ENCODE results near the gene ADAMTS19.
"Not testable (repeated sequence)": the region's sequence is repeated elsewhere in the genome, so short reads cannot be mapped to it uniquely, and the experiment has no call there.

Gene ADAMTS19, protein sequence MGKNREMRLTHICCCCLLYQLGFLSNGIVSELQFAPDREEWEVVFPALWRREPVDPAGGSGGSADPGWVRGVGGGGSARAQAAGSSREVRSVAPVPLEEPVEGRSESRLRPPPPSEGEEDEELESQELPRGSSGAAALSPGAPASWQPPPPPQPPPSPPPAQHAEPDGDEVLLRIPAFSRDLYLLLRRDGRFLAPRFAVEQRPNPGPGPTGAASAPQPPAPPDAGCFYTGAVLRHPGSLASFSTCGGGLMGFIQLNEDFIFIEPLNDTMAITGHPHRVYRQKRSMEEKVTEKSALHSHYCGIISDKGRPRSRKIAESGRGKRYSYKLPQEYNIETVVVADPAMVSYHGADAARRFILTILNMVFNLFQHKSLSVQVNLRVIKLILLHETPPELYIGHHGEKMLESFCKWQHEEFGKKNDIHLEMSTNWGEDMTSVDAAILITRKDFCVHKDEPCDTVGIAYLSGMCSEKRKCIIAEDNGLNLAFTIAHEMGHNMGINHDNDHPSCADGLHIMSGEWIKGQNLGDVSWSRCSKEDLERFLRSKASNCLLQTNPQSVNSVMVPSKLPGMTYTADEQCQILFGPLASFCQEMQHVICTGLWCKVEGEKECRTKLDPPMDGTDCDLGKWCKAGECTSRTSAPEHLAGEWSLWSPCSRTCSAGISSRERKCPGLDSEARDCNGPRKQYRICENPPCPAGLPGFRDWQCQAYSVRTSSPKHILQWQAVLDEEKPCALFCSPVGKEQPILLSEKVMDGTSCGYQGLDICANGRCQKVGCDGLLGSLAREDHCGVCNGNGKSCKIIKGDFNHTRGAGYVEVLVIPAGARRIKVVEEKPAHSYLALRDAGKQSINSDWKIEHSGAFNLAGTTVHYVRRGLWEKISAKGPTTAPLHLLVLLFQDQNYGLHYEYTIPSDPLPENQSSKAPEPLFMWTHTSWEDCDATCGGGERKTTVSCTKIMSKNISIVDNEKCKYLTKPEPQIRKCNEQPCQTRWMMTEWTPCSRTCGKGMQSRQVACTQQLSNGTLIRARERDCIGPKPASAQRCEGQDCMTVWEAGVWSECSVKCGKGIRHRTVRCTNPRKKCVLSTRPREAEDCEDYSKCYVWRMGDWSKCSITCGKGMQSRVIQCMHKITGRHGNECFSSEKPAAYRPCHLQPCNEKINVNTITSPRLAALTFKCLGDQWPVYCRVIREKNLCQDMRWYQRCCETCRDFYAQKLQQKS

DNA sequence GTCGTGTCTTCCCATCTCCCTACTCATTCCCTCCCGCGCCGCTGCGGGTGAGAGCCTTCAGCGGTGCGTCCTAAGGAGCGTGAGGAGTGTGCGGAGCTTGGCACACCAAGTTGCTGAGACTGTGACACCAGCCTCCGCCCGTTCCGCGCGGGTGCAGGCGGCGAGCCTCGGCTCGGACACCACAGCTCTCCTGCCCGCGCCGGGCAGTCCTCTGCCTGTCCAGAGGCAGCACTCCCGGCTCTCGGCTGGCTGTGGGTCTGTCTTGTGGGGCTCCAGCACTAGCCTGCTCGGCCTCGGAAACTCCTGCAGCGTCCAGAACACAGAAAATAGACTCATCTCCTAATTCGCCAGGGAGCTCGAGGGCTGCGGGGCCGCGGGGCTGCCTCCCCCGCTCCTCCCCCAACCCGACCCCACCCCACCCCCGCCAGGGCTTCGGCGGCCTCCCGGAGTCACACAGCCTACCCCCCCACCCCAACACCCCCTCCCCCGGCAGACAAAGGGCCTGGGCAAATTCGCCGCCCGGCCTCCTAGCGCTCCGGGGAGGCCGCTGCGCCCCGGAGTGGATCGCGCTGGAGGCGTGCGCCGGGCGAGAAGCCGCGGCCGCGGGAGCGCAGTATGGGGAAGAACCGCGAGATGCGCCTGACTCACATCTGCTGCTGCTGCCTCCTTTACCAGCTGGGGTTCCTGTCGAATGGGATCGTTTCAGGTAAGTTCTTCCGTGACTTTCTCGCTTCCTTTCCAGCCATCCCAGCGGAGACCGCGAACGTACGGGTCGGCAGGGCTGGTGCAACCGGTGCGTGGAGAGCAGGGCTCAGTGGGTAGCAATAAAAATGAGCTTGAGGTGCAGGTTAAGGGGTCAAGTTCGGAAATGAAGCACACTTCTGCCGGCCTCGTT is at the start of gene ADAMTS19:
TSS of gene ADAMTS19 (plus strand) at position 522 of the 895 bp plus-strand sequence. CDS start at position 616, 94 bp downstream.
- no peak for DNase-seq

DNA sequence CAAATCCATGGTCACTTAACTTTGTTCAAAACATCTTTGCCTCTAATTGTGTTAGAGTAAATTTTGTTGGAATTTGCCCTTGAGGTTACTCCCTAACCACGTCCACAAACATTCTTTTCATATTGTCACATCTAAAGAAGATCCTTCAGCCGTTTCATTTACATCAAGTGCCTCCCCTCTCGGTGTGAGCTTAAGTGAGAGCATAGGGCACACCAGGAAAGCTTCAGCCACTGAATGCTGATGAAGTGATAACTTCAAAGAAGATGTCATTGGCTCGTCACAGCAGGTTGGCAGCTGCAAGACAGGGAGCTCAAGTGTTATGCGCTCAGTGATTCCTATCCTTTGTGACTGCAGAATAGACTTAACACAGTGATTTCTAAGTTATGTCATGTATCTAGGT is 49.6 kb upstream of the ADAMTS19 start:
- DNase-seq: no peak

DNA sequence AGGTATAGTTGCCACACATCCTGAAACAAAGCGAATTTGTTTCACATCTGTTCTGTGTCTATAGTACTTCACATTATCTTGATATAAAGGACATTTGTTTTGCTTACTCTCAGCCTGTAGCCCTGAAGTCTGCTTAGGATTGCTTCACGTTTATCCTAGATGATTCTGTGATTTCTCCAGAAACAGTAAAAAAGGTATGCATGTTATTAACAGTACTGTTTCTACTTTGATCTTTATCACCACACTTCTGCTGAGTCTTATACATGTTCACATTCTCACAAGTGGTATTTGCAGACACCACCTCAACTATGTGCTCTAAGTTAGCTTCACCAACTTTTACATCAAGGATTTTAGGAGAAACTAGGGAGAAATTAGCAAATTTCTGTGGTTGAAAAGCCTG is 47.4 kb upstream of the ADAMTS19 start:
- DNase-seq: no peak

DNA sequence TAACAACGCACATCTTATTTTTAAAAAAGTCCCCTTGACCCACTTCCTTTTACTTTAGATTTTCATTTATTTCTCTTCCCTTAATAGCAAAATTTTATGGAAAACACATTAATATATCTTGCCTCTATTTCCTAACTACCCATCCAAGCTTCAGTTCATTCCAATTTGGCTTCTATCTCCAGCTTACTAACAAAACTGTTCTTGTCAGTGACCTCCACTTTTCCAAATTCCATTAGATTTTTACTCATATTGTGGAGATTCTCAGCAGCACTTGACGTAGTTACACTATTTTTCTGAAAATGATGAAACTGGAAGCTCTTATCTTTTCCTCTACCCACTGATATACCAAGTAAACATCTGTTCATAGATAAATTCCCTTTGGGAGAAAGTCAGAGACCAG is 46.5 kb upstream of the ADAMTS19 start:
- no peak for DNase-seq

DNA sequence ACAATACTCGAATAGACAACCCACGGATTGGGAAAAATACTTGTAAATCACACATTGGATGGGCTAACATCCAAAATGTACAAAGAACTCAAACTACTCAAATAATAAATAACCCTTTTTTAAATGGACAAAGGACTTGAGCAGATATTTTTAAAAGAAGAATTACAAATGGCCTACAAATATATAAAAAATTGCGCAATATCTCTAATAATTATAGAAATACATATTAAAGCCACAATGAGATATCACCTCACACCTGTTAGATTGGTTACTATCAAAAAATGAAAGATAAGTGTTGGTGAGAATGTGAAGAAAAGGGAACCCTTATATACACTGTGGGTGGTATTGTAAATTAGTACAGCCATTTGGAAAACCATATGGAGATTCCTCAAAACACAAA is 40.8 kb upstream of the ADAMTS19 start:
- no peak for DNase-seq

DNA sequence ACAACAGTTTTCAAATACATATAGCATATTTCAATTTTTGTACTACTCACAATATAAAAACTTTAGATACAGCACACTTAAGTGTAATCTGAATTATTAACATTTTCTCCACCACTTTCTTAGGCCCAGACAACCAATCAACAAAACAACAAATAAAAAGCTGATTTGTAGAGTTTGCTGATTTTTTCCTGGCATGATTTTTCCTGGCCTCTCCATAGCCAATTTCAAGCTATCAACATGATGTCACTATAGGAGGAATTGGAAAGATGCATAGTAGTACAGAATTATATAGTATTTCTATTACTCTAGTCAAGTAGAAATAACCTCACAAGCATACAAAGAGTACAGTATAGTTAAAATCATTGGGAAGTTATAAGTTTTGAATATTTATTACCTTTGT is 35.1 kb upstream of the ADAMTS19 start:
- DNase-seq: no peak

DNA sequence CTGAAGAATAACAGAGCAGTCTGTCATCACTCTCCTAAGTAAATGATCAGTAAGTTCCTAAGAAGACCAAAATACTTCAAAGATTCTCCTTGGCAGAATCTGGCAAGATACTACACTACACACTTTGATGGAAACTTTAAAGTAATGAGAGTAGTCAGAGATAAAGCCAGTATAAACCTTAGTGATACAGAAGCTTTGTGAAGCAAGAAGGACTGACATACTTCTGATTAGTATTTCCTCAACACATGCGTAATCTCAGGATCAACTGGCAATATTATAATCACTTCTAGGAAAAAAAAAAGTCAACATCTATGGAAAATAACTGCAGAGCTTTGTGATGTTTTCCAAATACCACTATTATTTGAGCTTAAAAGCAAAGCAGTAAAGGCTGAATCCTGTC is 34.0 kb upstream of the ADAMTS19 start:
- no peak for DNase-seq

DNA sequence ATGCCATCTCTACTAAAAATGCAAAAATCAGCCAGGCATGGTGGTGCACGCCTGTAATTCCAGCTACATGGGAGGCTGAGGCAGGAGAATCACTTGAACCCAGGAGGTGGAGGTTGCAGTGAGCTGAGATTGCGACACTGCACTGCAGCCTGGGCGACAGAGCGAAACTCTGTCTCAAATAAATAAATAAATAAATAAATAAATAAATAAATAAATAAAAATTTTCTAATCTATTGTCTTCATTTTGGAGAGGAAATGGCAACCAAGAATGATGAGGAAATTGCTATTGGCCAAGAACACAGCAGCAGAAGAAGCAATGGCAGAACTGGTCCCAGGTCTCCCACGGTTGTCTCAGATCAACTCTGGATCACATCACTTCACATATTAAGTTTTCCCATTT is 31.5 kb upstream of the ADAMTS19 start:
- DNase-seq: not testable (repeated sequence)

DNA sequence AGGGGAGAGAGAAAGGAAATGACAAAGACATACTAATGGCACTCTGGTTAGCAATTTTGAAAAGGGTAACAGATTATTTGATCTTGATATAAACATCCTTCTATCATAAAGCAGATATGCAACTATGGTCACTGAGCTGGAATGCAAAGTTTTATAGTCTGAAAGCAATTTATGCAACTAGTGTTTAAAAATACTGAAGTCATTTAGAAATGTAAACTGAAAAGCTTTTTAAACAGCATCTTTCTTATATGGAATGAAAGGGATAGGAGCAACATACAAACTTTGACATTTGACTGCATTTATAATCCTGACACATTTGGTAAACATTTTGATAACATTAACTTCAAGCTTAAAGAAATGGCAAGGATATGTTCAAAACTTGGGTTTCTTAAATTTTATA is 28.7 kb upstream of the ADAMTS19 start:
- DNase-seq: no peak

DNA sequence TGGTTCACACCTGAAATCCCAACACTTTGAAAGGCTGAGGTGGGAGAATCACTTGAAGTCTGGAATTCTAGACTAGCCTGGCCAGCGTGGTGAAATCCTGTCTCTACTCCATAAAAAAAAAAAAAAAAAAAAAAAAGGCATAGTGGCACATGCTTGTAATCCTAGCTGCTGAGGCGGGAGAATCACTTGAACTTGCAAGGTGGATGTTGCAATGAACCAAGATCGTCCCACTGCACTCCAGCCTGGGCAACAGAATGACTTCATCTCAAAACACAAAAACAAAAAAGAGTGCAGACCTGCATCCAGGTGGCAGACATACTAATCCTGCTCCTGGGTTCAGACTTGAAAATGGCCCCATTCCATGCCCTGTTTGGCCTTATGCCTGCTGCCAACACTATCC is 21.8 kb upstream of the ADAMTS19 start:
- no peak for DNase-seq

DNA sequence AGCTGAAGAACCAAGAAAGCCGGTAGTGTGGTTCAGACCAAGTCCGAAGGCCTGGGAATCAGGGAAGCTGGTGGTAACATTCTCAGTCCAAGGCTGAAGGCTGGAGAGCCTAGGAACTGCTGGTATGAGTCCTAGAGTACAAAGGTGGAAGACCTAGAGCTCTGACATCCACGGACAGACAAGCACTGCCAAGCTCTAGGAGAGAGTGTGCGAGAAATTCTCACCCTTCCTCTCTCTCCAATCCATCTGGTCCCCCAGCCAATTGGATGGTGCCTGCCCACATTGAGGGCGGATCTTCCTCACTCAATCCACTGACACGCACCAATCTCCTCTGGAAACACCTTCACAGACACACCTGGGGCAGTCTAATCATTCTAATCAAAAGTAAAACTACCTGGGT is 19.7 kb upstream of the ADAMTS19 start:
- no peak for DNase-seq

DNA sequence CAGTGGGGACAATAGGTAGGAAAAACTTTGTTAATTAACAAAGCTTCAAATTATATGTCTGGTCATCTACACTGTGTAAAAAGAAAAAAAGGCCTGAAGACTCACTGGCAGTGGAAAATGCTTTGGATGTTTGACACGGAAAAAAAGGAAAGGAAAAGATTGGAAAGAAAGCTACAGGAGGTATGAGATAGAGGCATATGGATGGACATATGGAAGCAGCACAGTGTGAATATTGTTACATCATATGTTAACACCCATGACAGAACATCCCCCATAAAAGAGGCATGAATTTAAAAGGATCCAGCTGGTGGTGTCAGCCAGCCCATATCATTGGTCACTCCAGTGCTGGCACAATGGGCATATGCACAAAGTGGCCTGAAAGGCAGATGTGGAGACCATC is 19.0 kb upstream of the ADAMTS19 start:
- no peak for DNase-seq

DNA sequence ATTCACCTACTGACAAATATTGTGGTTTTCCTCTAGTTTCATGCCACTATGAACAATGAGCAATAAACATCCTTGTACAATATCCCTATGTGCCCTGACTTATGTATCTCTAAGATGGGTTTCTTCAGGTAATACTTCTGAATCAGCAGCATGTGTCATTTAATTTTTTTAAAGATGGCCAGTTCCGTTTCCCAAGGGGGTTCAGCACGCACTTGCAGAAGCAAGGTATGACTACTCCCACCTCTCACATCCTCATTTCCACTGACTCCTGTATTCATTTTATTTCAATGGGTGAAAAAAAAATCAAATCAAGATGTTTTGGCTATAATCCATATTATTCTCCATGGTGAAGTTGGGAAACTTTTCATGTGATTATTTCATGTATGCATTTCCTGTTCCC is 14.7 kb upstream of the ADAMTS19 start:
- DNase-seq: no peak

DNA sequence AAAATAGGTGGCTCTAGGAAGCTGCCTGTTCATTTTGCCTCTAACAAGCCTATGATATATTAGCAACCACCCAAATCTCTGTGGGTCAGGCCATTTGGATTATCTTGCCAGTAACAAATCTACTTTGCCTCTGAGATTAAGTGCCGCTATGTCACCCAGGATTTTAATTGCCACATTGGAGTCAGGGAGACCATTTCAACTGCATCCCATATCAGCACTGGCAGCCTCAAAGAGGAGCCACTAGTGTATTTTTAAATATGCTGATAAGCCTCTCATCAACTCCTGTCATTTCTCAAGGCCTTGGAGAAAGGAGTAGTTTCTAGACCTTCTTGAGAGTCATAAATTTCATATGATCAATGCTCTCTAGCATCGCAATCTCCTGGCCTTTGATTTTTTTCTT is 12.1 kb upstream of the ADAMTS19 start:
- DNase-seq: no peak

DNA sequence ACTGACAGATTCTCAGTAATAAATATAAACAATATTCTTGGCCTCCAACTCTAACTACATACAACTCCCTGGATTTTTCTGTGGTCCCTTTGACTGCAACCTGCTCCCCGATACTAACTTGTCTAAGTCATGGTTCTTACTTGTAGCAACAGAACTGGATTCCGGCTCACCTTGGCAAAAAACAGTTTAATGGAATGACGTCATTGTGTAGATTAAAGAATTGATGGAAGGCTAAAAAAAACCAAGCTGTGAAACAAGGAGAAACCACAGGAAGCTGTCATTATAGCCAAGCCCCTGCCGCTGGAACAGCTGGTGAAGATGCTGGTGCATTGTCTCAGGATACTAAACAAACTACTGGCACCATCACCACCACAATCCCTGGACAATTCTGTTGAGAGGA is 11.4 kb upstream of the ADAMTS19 start:
- DNase-seq: no peak

DNA sequence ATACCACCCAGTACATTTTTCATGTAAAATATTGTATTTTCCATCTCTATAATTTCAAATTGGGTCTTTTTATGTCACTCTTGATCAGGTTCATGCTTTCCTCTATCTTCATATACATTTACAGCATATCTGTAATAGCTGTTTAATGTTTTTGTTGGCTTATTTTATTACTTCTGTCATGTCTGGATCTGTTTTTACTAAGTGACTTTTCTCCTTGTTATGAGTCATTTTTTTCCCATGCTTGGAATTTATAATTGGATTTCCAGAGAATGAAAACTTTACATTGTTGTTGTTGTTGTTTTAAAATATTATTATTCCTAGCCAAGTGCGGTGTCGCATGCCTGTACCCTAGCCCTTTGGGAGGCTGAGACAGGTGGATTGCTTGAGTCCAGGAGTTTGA is 5.6 kb upstream of the ADAMTS19 start:
- no peak for DNase-seq

DNA sequence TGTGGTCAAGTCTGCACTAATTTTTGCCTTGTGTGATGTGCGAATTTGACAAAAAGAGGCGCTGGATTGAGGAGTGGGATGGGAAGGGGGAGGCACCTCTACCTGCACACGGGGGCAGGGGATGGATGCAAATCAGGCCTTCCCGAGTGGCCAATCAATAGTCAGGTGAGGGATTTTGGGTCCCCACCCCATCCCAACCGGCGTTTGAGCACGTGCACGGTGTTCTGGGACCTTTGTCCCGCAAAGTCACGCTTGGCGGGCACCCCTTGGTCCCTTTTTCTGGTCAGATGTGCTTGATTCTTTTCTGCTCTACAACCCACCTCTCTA is 685 bp upstream of the ADAMTS19 start:
- DNase-seq: no peak

DNA sequence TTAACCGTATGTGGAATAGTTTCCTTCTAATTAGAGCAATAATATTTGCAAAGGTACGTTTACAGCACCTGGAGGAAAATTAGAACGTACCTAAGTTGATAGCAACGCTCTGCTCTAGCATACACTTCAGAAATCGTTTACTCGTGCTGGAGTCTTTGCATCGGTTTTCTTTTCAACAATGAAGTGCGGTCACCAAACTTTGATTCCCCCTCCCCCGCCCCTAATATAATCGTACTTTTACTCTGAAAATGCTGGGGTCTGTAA is 506 bp downstream of the ADAMTS19 start:
- DNase-seq: no peak

DNA sequence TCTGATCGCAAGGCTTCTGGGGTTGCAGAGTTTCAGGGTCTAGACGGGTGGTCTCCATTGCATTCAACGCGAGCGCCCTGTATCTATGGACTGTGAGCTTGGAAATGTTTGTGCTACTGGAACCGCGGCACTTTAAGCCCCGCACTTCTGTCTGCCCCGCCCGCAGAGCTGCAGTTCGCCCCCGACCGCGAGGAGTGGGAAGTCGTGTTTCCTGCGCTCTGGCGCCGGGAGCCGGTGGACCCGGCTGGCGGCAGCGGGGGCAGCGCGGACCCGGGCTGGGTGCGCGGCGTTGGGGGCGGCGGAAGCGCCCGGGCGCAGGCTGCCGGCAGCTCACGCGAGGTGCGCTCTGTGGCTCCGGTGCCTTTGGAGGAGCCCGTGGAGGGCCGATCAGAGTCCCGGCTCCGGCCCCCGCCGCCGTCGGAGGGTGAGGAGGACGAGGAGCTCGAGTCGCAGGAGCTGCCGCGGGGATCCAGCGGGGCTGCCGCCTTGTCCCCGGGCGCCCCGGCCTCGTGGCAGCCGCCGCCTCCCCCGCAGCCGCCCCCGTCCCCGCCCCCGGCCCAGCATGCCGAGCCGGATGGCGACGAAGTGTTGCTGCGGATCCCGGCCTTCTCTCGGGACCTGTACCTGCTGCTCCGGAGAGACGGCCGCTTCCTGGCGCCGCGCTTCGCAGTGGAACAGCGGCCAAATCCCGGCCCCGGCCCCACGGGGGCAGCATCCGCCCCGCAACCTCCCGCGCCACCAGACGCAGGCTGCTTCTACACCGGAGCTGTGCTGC is 1.0 kb downstream of the ADAMTS19 start:
- DNase-seq: no peak

DNA sequence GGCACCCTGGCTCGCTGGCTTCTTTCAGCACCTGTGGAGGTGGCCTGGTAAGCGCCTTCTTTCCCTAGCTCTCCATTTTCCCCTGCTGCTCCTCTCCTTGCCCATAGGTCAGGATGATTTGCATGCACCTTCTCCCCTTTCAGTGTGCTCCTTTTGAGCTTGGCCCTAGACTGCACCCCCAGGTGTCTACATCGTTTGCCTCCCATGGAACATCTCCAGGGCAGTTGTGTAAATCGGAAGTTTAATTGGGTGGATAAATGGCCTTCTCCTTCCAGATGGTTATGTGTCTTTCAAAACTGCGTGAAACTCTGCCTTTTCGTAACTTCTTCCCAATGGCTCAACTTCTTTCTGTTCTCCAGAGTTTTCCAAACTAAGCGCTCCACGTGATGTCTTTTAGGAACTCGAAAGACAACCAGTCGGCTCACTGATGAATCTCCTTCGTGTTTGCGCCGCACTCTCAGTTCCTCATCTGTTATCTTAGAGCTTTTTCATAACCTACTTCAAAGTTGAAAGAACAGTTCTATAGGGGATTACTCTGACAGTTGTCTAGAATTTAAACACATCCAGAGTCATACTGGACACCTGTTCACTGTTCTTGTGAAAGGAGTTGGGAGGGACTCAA is 1.7 kb downstream of the ADAMTS19 start:
- no peak for DNase-seq

DNA sequence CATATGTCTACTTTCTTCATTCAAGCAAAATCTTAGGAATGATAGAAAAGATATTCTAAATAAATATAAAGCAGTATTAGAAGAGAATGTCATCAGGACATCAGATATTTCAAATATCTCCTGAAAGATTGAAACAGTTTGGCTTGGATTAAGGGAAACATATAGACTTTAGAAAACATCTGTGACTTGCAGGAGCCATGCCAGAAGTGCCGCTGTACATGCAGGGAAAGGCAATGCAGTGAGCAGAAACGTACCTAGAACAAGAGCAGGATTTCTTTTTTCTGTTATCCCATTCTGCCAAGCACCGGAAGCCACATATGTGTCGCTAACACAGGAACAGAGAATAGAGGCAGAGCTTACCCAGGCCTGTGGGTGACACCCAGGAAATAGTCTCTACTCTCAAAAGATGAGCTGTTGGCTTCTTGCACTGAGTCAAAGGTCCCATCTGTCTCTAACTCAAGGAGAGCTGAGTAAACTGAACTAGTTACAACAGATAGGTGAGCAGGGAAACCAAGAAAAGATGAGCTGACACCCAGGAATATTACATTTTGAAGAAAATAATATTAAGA is 5.8 kb downstream of the ADAMTS19 start:
- no peak for DNase-seq
